HG02852 (cell line): Measurements from ENCODE around the gene CNTNAP1.
"Not testable (repeated sequence)": the region's sequence is repeated elsewhere in the genome, so short reads cannot be mapped to it uniquely, and the experiment has no call there.

ENCODE experiments used
- ATAC-seq: cut with Tn5 transposase; IDR thresholded peaks from one replicate; pipeline ENCODE4 v1.9.1; 2021; ENCODE audit warnings: mild to moderate bottlenecking, moderate library complexity; ENCODE audit not compliant: unreplicated experiment

The CNTNAP1 gene

GRCh38 chr17:42681976-42682721 lies at the start of gene CNTNAP1:
CNTNAP1 (plus strand) TSS chr17:42682531; CDS start chr17:42682830, 299 bp downstream.
- no peak for ATAC-seq

DNA sequence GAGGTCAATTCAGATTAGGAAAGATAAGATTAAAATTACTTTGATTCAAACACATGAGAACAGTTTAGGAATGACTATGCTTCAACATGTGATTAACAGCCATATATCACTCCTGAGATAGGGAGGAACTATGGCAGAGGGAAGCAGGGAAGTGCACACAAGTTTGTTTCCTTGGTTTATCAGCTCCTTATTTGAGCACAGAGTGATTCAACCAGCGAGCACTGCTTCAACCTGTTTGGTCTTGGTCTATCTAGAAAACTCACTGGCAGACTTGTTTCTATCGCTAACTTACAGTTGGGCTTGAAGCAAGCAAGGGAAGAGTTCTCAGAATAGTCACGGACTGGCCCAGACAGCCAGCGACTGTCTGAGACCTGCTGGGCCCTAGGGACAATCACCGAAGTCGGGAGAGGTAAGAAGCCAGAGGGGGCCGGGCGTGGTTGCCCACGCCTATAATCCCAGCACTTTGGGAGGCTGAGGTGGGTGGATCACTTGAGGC lies 49.3 kb upstream of the CNTNAP1 start:
- no peak for ATAC-seq

GRCh38 chr17:42639525-42640113 lies 42.7 kb upstream of the CNTNAP1 start:
- no peak for ATAC-seq

DNA sequence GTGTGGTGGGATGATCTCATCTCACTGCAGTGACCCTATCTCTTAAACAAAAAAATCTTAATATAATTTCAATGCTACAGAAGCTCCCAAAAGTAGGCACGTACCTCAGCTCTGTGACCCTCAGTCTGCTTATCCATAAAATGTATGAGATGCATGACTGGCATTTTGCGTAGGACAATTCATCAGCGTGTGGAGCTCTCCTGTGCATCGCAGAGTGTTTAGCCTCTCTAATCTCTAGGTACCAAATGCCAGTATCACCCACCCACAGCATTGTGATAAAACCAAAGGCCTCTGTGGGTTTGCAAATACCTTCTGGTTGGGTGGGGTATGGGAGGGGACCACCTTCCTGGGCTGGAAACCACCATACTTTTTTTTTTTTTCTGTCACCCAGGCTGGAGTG lies 42.2 kb upstream of the CNTNAP1 start:
- no peak for ATAC-seq

GRCh38 chr17:42642336-42642735 lies 40.0 kb upstream of the CNTNAP1 start:
- no peak for ATAC-seq

DNA sequence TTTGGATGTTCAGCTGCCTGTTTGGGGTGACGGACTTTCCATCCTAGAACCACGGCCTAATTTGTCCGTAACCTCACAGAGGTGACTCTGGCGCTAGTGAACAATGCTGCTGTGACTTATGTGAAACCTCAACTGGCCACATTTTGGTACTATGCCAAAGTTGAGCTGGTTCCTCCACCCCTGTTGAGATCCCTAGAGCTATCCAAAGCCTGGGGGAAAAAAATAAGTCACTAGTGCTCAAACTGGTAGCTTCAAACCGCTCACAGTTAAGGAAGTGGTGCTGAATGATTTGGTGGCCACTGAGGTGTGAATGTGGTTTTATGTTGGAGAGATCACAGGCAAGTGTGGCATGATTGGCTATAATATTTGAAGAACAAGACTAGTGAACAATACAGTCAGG lies 34.6 kb upstream of the CNTNAP1 start:
- no peak for ATAC-seq

GRCh38 chr17:42651392-42651791 lies 30.9 kb upstream of the CNTNAP1 start:
- no peak for ATAC-seq

DNA sequence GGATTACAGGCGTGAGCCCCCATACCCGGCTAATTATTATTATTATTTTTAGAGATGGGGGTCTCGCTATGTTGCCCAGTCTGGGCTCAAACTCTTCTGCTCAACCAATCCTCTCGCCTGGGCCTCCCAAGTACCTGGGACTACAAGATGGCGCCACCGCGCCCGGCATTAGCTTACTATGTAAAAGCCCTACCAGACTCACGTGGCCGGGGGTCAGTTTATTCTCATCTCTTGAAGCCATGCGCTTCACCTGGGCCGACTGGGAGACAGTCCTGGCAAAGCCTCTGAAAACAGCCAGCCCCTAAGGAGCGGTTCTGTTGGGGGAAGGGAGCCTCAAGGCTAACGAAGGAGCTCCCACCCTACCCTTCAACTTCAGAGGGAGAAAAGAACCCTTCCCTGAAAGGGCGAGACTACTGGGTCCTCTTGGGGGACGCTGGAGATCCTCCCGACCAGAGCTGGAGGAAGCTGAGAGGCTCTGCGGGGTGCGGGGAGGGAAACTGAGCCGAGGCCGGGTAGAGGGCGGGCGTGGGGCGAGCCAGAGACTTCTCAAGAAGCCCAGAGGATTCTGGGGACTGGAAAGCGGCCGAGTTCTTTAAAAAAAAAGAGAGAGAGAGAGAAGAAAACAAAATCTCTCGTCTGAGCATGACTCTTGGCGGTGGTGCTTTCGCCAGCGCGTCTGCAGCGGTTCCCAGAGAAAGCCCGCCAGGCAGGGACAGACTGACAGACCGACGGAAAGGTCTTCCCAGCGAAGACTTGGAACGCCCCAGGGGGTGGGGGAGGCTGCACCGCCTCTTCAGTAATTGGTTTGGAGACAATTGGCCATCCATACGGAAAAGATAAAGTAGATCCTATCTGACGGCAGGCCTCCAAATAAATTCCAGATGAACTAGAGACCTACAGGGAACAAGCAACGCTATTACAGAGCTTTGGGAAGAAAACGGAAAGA lies 28.9 kb upstream of the CNTNAP1 start:
- ATAC-seq, result no peak

DNA sequence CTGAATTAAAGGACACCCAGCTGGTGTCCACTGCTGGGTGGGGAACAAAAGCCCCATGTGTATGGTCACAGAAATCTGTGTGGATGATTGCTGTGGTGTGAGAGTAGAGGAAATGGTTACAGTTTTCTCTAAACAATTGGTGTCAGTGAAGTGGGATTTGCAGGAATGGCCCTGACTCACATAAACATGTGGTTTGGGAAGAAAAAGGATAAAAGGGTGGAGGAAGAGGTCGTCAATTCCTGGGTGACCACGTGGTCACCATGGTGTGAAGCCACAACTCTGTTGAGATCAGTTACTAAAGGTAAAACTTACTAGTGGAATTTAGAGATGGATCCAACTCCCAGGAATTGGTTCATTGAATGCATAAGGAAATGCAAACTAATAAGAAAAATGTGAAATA lies 26.8 kb upstream of the CNTNAP1 start:
- no peak for ATAC-seq

- ATAC-seq, result no peak
Measured at GRCh38 chr17:42657824-42658588, 24.3 kb upstream of the CNTNAP1 start.

GRCh38 chr17:42659079-42659931 lies 23.0 kb upstream of the CNTNAP1 start, which contains the start of gene TUBG2:
TUBG2 (plus strand) TSS chr17:42659284; CDS start chr17:42659504, 220 bp downstream.
- ATAC-seq, result no peak

- ATAC-seq, result not testable (repeated sequence)
Measured at GRCh38 chr17:42659932-42660274, 22.4 kb upstream of the CNTNAP1 start.

DNA sequence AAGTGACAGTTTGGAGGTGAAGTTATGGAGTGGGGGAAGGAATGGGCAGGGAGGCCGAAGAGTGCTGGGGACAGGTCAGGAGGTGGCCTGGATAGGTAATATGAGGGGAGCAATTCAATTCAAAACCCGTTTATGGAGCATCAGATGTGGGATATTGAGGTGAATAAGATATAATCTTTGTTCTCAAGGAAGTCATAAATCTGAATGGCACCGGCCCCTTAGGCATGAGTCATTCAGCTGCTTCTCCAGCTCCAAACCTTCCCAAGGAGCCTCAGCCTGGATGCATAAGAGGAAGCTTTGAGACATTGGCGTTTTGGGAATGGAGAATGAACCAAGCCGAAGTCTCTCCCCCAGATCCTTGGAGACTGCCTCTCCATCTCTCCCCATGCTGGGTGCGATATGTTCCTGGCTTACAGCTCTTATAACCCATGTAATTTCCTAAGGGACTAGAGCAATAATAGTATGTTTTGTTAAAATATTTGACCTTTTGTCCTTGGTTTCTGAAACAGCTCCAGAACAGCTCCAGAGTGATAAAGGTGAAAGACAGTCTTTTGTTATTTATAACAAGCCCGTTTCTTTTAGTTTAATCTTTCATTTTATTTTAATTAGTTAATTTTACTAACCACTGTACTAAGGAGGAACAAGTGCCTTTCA lies 21.5 kb upstream of the CNTNAP1 start:
- ATAC-seq, result no peak

- no peak for ATAC-seq
Measured at GRCh38 chr17:42665581-42666001, 16.7 kb upstream of the CNTNAP1 start.

DNA sequence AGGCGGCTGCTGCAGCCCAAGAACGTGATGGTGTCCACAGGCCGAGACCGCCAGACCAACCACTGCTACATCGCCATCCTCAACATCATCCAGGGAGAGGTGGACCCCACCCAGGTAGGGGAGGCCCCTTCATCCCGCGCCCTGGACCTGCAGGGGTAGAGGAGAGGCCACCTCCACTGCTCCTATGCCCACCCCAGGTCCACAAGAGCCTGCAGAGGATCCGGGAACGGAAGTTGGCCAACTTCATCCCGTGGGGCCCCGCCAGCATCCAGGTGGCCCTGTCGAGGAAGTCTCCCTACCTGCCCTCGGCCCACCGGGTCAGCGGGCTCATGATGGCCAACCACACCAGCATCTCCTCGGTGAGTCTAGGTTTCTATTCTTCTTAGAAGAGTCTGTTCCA lies 16.2 kb upstream of the CNTNAP1 start:
- not testable (repeated sequence) for ATAC-seq

- no peak for ATAC-seq
Measured at GRCh38 chr17:42667088-42667951, 15.0 kb upstream of the CNTNAP1 start.

DNA sequence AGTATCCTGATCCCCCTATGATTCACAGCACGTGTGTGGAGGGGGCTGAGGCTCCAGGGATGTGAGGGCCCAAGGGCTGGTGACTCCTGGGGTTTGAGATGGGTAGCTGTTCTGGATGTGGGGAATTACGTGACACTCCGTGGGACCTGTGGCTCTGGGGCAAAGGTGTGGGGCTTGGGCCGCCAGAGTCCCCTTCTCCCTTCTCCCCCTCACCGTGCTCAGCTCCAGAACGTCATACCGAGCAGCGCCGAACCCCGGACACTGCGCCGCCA lies 12.7 kb upstream of the CNTNAP1 start:
- ATAC-seq, result no peak

- ATAC-seq, result no peak
Measured at GRCh38 chr17:42669977-42670788, 12.1 kb upstream of the CNTNAP1 start.
